Transverse colon (tissue), 4 donors: ENCODE measurements around the gene NCKAP5.

ENCODE experiments used
- CTCF ChIP-seq, 5 experiments: fragments of 200-600 bp in 3 of 5; fragments of 450-650 bp in 2 of 5; sonication (generic) in 3 of 5; IDR thresholded peaks; 1 replicate in 2 of 5; 2 replicates in 3 of 5; pipeline ENCODE4 v1.5.1; 2016 to 2017; ENCODE audit warnings: antibody characterized with exemption in 5 of 5, inconsistent platforms in 3 of 5, mild to moderate bottlenecking in 2 of 5, moderate library complexity in 1 of 5
- POLR2A ChIP-seq: fragments of 450-650 bp; IDR thresholded peaks from one replicate; pipeline ENCODE4 v1.6.1; 2016; ENCODE audit warnings: antibody characterized with exemption, mild to moderate bottlenecking, moderate library complexity
- POLR2AphosphoS5 ChIP-seq, 3 donors: sonication (generic); formaldehyde crosslinking; IDR thresholded peaks; one replicate each; pipeline ENCODE4 v1.6.1; 2016; ENCODE audit warnings: antibody characterized with exemption in 3 of 3

GRCh38 chr2:133503927-133504326, 64.3 kb downstream of the NCKAP5 start:
- TF ChIP-seq CTCF (IDR thresholded peaks at IDR 0.05): no peak
- no peak for TF ChIP-seq POLR2A
- TF ChIP-seq POLR2AphosphoS5 (IDR thresholded peaks at IDR 0.05): no peak
